CD4-positive, CD25-positive, alpha-beta regulatory T cell (primary cell): Measurements from ENCODE around the gene CD200. TPM values are rescaled to one million over a fixed set of nuclear protein-coding genes. Genes with fewer than 3 reads are reported as not detected.

Experiments
- ATAC-seq, 2 donors: fragments of 150-1000 bp; cut with Tn5 transposase; one replicate each; pipeline ENCODE4 v1.10.0; 2021; ENCODE audit warnings: low read depth in 2 of 2, moderate number of reproducible peaks in 2 of 2, moderate library complexity in 1 of 2
- DNase-seq, 3 donors: peaks; one replicate each; pipeline versions ENCODE4 v3.0.0 to v3.0.0-alpha.2; 2012 to 2022; ENCODE audit warnings: mixed read lengths in 1 of 3
- H3K27ac ChIP-seq: one replicate; pipeline ENCODE4 v1.7.0; 2013; ENCODE audit warnings: mild to moderate bottlenecking, low read length; ENCODE audit not compliant: insufficient read depth, poor library complexity, severe bottlenecking
- H3K27me3 ChIP-seq: one replicate; pipeline ENCODE4 v1.7.0; 2013; ENCODE audit warnings: low read length; ENCODE audit not compliant: control insufficient read depth, insufficient read depth
- H3K36me3 ChIP-seq: one replicate; pipeline ENCODE4 v1.7.0; 2013; ENCODE audit warnings: mild to moderate bottlenecking, low read length, moderate library complexity; ENCODE audit not compliant: control insufficient read depth, insufficient read depth
- H3K4me1 ChIP-seq: 2 replicates; pipeline ENCODE4 v1.7.0; 2013; ENCODE audit warnings: mild to moderate bottlenecking, low read length; ENCODE audit not compliant: insufficient read depth, control insufficient read depth, poor library complexity, severe bottlenecking
- H3K4me3 ChIP-seq: one replicate; pipeline ENCODE4 v1.7.0; 2013; ENCODE audit warnings: low read depth, mild to moderate bottlenecking, low read length, moderate library complexity
- H3K9me3 ChIP-seq, 2 experiments: 1 replicate in 1 of 2; 2 replicates in 1 of 2; pipeline ENCODE4 v1.7.0; 2013; ENCODE audit warnings: low read length in 2 of 2, mild to moderate bottlenecking in 1 of 2, moderate library complexity in 1 of 2; ENCODE audit not compliant: control insufficient read depth in 2 of 2
- H3K27ac Mint-ChIP-seq, 3 donors: one replicate each; pipeline ENCODE4 v1.8.0; 2020 to 2022; ENCODE audit warnings: mild to moderate bottlenecking in 3 of 3, mixed read lengths in 3 of 3, moderate library complexity in 2 of 3
- H3K27me3 Mint-ChIP-seq: one replicate; pipeline ENCODE4 v1.8.0; 2022; ENCODE audit warnings: mild to moderate bottlenecking, mixed read lengths
- H3K36me3 Mint-ChIP-seq: one replicate; pipeline ENCODE4 v1.8.0; 2020; ENCODE audit warnings: mixed read lengths
- H3K4me1 Mint-ChIP-seq, 4 donors: one replicate each; pipeline ENCODE4 v1.8.0; 2020 to 2022; ENCODE audit warnings: mixed read lengths in 4 of 4, mild to moderate bottlenecking in 1 of 4
- H3K4me3 Mint-ChIP-seq, 4 donors: one replicate each; pipeline ENCODE4 v1.8.0; 2020 to 2022; ENCODE audit warnings: mild to moderate bottlenecking in 4 of 4, mixed read lengths in 4 of 4, moderate library complexity in 3 of 4
- H3K9me3 Mint-ChIP-seq, 7 donors: one replicate each; pipeline ENCODE4 v1.8.0; 2020 to 2022; ENCODE audit warnings: mixed read lengths in 7 of 7, mild to moderate bottlenecking in 3 of 7, moderate library complexity in 2 of 7
- polyA plus RNA-seq, 4 donors: library from polyadenylated mRNA; unstranded; fragments of 300-500 nt; fragmentation: Illumina TruSeq; gene quantifications; one replicate each; pipeline ENCODE4 v1.2.3, GENCODE V29; 2021
- total RNA-seq: library from RNA; stranded (reverse); gene quantifications from one replicate; pipeline ENCODE4 v1.2.3, GENCODE V29; 2022

Gene CD200
- total and polyA plus RNA-seq, 5 donors from 2014 or later: 1.9 to 4.8 (median 2.8) TPM

DNA sequence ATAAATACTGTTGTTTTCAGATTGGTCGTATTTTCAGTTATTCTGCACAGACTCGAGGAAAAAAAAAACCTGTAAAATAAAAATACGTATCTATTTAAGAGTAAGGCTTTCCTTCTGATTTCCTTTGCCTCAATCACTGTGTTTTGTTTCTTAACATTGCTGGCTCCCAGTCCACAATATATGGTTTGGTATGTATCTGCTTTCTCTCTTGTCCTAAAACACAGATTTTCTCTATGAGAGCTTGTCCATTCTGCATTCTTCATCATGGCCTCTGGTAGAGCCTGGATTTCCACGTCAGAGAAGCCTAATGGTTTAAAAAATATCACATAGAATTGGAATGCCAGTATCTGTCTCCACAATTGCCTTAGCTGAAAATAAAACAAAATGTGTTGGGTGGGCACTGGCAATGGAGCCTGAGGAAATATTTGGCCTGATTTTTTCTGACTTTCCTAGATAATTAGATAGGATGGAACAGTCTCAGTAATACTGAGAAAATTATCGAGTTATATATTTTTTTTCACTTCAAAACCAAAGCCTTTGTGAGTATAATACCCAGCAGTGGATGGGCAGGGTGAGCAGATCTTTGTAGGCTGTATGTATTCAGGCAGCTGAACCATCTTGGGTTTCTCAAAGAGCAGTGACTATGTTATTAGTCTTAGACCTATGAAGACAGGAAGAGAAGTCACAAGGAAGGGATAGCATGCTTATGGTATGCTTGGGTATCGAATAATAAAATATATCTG lies 1.9 kb downstream of the CD200 start:
- peaks cover 29% of the 10 kb centered on the region for H3K27me3 Mint-ChIP-seq
- Histone ChIP-seq H3K4me3 (peak overlapping the region; percentile 76), H3K9me3 (no peaks in the 10 kb centered on the region), H3K27me3 (peaks cover 6% of the 10 kb centered on the region), H3K36me3 (no peaks in the 10 kb centered on the region), H3K27ac (no peak overlapping the region), H3K4me1 (peaks cover 11% of the 10 kb centered on the region)
- ATAC-seq (no peak), DNase-seq (no peak)
- H3K9me3 Mint-ChIP-seq: peaks cover 0 to 2% (median 0%) of the 10 kb centered on the region in 7 donors
- H3K36me3 Mint-ChIP-seq: no peaks in the 10 kb centered on the region
- peak overlapping the region; percentile 79 to 93 (median 88) for H3K4me3 Mint-ChIP-seq
- H3K27ac Mint-ChIP-seq: peak overlapping the region in 2 of 3 donors; percentile 10 to 63
- peaks cover 0 to 65% (median 25%) of the 10 kb centered on the region in 4 donors for H3K4me1 Mint-ChIP-seq

DNA sequence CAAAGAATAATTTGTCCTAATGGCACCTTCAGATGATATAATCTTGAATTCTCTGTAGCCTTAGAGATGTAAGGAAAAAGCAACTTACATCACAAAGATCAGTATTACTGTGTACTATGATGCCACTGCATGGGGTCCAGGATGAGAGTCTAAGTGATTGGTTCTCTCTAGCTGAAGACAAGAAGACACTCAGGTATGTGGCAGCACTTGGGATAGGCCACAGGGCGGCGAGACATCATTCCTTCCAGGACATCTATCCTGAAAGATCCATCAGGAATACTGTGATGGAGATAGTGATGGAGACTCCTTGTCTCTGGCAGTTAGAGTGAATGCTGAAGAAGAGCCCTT lies 2.5 kb downstream of the CD200 start:
- H3K27ac ChIP-seq: no peak overlapping the region
- H3K4me3 ChIP-seq: peak overlapping the region; percentile 9
- H3K4me1 Mint-ChIP-seq: peaks cover 0 to 67% (median 26%) of the 10 kb centered on the region in 4 donors
- ATAC-seq: no peak
- peak overlapping the region in 2 of 4 donors; percentile 29 to 79 for H3K4me3 Mint-ChIP-seq
- H3K9me3 Mint-ChIP-seq: peaks cover 0 to 2% (median 0%) of the 10 kb centered on the region in 7 donors
- peaks cover 6% of the 10 kb centered on the region for H3K27me3 ChIP-seq
- H3K4me1 ChIP-seq: peaks cover 11% of the 10 kb centered on the region
- no peaks in the 10 kb centered on the region for H3K36me3 Mint-ChIP-seq
- DNase-seq: no peak
- peaks cover 29% of the 10 kb centered on the region for H3K27me3 Mint-ChIP-seq
- no peaks in the 10 kb centered on the region for H3K9me3 ChIP-seq
- peak overlapping the region in 2 of 3 donors; percentile 42 to 77 for H3K27ac Mint-ChIP-seq
- no peaks in the 10 kb centered on the region for H3K36me3 ChIP-seq

DNA sequence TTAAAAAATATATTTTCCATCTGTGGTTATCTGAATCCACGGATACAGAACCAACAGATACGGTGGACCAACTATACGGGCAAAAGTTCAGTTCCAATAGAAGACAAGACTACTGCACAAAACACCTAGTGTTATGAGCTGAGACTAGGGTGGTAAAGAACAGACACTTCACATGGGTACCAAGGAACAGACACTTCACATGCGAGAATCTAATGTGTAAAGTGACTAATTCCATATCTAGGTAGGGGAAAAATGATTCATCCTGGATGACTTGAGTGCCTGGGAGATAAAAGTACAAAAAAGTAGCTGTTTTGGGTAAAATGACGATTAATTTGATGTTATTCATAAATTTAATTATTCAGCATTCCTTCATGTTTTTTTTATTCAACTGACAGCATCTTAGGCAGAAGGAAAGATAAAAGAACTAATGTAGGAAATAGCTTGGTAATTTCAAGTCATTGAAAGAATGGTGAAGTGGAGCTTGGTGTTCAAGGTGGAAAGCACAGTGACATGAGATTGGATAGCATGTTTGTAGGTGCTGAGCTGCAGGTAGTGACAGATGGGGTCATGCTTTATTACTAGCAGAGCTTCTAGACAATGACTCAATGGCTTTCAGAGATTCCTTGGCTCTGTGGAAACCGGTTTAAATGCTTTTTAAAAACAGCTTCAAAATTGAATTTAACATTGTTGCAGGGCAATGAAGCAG lies 5.2 kb downstream of the CD200 start:
- peaks cover 0 to 2% (median 0%) of the 10 kb centered on the region in 7 donors for H3K9me3 Mint-ChIP-seq
- peaks cover 5% of the 10 kb centered on the region for H3K4me1 ChIP-seq
- ATAC-seq (no peak), DNase-seq (no peak)
- peaks cover 6% of the 10 kb centered on the region for H3K27me3 ChIP-seq
- no peak overlapping the region for H3K4me3 ChIP-seq
- no peak overlapping the region for H3K27ac ChIP-seq
- no peaks in the 10 kb centered on the region for H3K36me3 Mint-ChIP-seq
- H3K27ac Mint-ChIP-seq: no peak overlapping the region
- H3K4me3 Mint-ChIP-seq: no peak overlapping the region
- peaks cover 0 to 70% (median 25%) of the 10 kb centered on the region in 4 donors for H3K4me1 Mint-ChIP-seq
- no peaks in the 10 kb centered on the region for H3K9me3 ChIP-seq
- H3K27me3 Mint-ChIP-seq: peaks cover 18% of the 10 kb centered on the region
- H3K36me3 ChIP-seq: no peaks in the 10 kb centered on the region

DNA sequence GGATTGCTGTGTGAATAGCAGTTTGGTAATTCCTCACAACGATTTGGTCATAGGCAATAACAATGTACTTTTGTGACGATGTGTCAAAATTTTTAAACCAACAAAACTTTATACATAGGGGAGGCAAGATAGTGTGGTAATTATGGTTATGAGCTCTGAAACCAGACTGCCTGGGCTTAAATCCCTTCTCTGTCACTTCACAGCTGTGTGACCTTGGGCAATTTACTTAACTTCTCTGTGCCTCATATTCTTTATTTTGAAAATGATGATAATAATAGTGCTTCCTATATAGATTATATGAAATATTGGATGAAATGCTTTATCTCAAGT lies 5.7 kb downstream of the CD200 start:
- Histone ChIP-seq H3K36me3 (no peaks in the 10 kb centered on the region), H3K27ac (no peak overlapping the region), H3K4me3 (no peak overlapping the region), H3K9me3 (no peaks in the 10 kb centered on the region), H3K4me1 (no peaks in the 10 kb centered on the region), H3K27me3 (peaks cover 8% of the 10 kb centered on the region)
- no peaks in the 10 kb centered on the region for H3K36me3 Mint-ChIP-seq
- H3K4me1 Mint-ChIP-seq: peaks cover 0 to 65% (median 23%) of the 10 kb centered on the region in 4 donors
- DNase-seq (no peak), ATAC-seq (no peak)
- peaks cover 0 to 2% (median 0%) of the 10 kb centered on the region in 7 donors for H3K9me3 Mint-ChIP-seq
- no peak overlapping the region for H3K4me3 Mint-ChIP-seq
- peaks cover 13% of the 10 kb centered on the region for H3K27me3 Mint-ChIP-seq
- H3K27ac Mint-ChIP-seq: no peak overlapping the region

DNA sequence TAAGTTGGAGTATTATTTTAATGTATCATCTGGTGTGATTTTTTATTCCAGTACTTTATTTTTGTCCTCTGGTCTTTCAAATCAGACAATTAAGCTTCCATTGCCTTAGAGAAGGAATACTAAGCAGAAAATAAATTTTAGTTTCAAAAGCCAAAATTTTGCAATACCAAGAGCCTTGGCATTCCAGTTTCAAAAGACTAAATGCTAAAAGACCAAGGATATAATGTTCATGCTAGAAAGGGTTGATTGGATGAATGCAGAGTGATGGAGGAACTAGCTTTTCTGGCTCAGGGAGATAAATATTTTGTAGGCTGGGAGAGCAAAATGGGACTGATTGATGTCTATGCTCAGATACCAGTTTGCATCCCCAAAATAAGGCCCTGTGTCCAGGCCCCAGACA lies 6.2 kb downstream of the CD200 start:
- peaks cover 5% of the 10 kb centered on the region for H3K27me3 ChIP-seq
- H3K4me1 ChIP-seq: no peaks in the 10 kb centered on the region
- ATAC-seq (no peak), DNase-seq (no peak)
- Mint-ChIP-seq H3K4me1 (peaks cover 0 to 60% (median 19%) of the 10 kb centered on the region in 4 donors), H3K9me3 (peaks cover 0 to 6% (median 0%) of the 10 kb centered on the region in 7 donors), H3K4me3 (peak overlapping the region in 1 of 4 donors; percentile 45), H3K27ac (no peak overlapping the region), H3K36me3 (no peaks in the 10 kb centered on the region), H3K27me3 (peaks cover 8% of the 10 kb centered on the region)
- no peaks in the 10 kb centered on the region for H3K36me3 ChIP-seq
- no peaks in the 10 kb centered on the region for H3K9me3 ChIP-seq
- H3K27ac ChIP-seq: no peak overlapping the region
- H3K4me3 ChIP-seq: no peak overlapping the region

DNA sequence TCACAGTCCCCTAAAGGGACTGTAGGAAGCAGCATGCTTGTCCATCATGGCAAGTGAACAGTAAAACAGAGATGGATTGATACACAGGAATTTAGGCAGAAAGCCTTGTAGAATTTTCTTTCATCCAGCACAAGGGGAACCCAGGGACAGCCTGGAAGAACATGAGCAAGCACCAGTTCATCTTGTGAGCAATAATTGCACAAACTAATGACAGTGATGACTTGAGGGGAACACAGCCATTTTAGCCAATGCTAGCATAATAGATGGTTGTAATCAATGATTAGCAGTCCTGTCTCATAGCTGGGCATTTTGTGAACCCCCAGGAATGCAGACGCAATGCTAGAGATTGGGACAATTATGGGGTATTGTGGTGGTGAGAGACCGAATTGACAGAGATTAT lies 6.7 kb downstream of the CD200 start:
- no peaks in the 10 kb centered on the region for H3K36me3 Mint-ChIP-seq

DNA sequence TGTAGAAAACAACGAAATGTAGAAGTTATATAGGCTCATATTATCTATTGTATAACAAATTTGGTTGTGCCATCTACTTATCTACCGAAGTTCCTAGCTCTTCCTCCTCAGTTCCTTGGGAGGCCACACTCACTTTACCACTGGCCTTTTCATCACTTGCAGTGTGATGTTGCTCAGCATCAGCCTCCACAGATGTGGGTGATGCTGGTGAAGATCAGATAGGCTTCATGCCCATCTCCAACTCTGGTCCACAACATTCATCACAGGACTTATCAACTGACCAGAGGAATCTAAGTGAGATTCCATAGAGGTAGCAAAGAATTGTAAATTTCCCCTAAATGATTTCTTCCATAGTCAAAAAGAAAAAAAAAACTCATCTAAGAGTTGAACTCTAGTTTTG lies 8.4 kb downstream of the CD200 start:
- Mint-ChIP-seq H3K4me3 (no peak overlapping the region), H3K36me3 (peaks cover 3% of the 10 kb centered on the region), H3K9me3 (peaks cover 0 to 6% (median 0%) of the 10 kb centered on the region in 7 donors), H3K4me1 (peaks cover 0 to 45% (median 11%) of the 10 kb centered on the region in 4 donors), H3K27ac (peak overlapping the region in 2 of 3 donors; percentile 18 to 55), H3K27me3 (no peaks in the 10 kb centered on the region)
- Histone ChIP-seq H3K36me3 (no peaks in the 10 kb centered on the region), H3K9me3 (no peaks in the 10 kb centered on the region), H3K27me3 (peaks cover 2% of the 10 kb centered on the region), H3K27ac (no peak overlapping the region), H3K4me3 (no peak overlapping the region), H3K4me1 (no peaks in the 10 kb centered on the region)
- no peak for ATAC-seq
- no peak for DNase-seq

More for the DNA sequence above, 6.7 kb downstream of the CD200 start:
- H3K4me3 Mint-ChIP-seq: no peak overlapping the region
- no peaks in the 10 kb centered on the region for H3K9me3 ChIP-seq
- H3K4me1 ChIP-seq: no peaks in the 10 kb centered on the region
- H3K27me3 Mint-ChIP-seq: peaks cover 4% of the 10 kb centered on the region
- no peaks in the 10 kb centered on the region for H3K36me3 ChIP-seq
- H3K9me3 Mint-ChIP-seq: peaks cover 0 to 6% (median 0%) of the 10 kb centered on the region in 7 donors
- H3K27me3 ChIP-seq: peaks cover 5% of the 10 kb centered on the region
- ATAC-seq (no peak), DNase-seq (no peak)
- H3K27ac Mint-ChIP-seq: peak overlapping the region in 2 of 3 donors; percentile 21 to 38
- H3K27ac ChIP-seq: no peak overlapping the region
- H3K4me3 ChIP-seq: no peak overlapping the region
- peaks cover 0 to 55% (median 16%) of the 10 kb centered on the region in 4 donors for H3K4me1 Mint-ChIP-seq
